ENCODE measurements around the gene ERI2. TPM values are rescaled to one million over a fixed set of nuclear protein-coding genes. Genes with fewer than 3 reads are reported as not detected.

The ERI2 gene
- total RNA-seq (2022; extraction: Qiagen RNA extraction), result 12.8 to 14.6 TPM (median 14.1 TPM) in 5 replicates

GRCh38 chr16:20806168-20807050 lies at the start of gene ERI2, which contains the start of gene REXO5:
Gene ERI2, minus strand, starts transcription at chr16:20806472. Its CDS starts 42 bp downstream, at chr16:20806430.
Gene REXO5, plus strand, starts transcription at chr16:20806527. Its CDS starts 427 bp downstream, at chr16:20806954.

GRCh38 chr16:20763461-20764232 lies 42.6 kb downstream of the ERI2 start, which contains the start of gene ACSM3:
Gene ACSM3, plus strand, starts transcription at chr16:20764014. Its CDS starts 6,021 bp downstream, at chr16:20770035.

Other genes starting within 250 kb of the ERI2 start
- not detected in 5 replicates for gene ACSM2B, start 230.1 kb downstream of the ERI2 start, total RNA-seq (2022; extraction: Qiagen RNA extraction)
- gene ACSM1, start 108.8 kb downstream of the ERI2 start, total RNA-seq (2022; extraction: Qiagen RNA extraction), result not detected in 5 replicates
- 19.4 to 28.2 TPM (median 21.2 TPM) in 5 replicates for gene THUMPD1, start 64.7 kb downstream of the ERI2 start, total RNA-seq (2022; extraction: Qiagen RNA extraction)
- gene ACSM3, start 42.5 kb downstream of the ERI2 start, total RNA-seq (2022; extraction: Qiagen RNA extraction), result 2.9 to 3.6 TPM (median 3.0 TPM) in 5 replicates
- gene REXO5, start 55 bp upstream of the ERI2 start, total RNA-seq (2022; extraction: Qiagen RNA extraction), result 3.6 to 4.9 TPM (median 4.3 TPM) in 5 replicates
- gene DCUN1D3, start 93.9 kb upstream of the ERI2 start, total RNA-seq (2022; extraction: Qiagen RNA extraction), result 7.3 to 8.9 TPM (median 8.4 TPM) in 5 replicates
- 32.0 to 37.5 TPM (median 33.2 TPM) in 5 replicates for gene LYRM1, start 94.3 kb upstream of the ERI2 start, total RNA-seq (2022; extraction: Qiagen RNA extraction)